Activated T-helper 1 cell treated with anti-CD3 and anti-CD28 coated beads, Interleukin-2, amount 50 U/mL, for 16 hours (primary cell): Measurements from ENCODE around the gene RIT2.

Source experiments
- DNase-seq, 2 donors: peaks; one replicate each; pipeline ENCODE4 v3.0.0-alpha.2; 2020; ENCODE audit warnings: low read depth in 1 of 2, low spot score in 1 of 2

RIT2 gene

DNA sequence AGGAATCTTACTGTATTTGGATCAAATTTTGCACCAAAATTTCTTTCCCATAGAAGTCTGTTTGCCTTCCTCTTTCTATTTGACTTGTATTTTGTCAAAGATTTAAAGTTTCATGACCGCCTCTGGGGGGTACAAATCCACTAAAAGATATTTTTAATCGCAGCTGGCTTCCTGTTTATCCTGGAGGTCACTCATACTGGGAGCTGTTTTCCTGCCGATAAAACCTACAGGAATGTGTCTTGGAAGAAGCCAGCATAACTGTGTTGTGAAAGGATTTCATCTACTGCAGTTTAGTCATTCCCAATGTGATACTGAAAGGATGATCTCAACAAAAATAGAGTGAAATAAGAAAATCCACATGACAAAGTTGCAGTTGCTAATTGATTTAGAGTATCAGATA, 184.0 kb downstream of the RIT2 start:
- no peak for DNase-seq

DNA sequence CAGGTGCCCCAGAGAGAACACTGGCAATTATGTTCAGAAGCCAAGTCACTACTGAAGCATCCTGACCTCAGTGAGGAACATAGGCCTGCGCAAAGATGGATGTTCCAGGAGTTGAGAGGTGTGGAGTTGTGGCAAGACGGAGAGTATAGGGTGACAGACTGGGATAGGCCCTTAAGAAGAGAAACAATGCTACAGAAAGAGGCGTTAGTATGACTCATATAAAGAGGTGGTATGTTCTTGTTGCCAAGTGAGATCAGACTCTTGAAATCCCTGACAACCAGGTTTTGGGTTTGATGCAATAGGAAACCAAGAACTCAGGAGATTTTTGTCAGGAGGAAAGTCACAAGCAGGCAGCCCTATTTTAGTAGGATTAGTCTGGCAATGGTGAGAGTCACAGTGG, 185.6 kb downstream of the RIT2 start:
- no peak for DNase-seq

DNA sequence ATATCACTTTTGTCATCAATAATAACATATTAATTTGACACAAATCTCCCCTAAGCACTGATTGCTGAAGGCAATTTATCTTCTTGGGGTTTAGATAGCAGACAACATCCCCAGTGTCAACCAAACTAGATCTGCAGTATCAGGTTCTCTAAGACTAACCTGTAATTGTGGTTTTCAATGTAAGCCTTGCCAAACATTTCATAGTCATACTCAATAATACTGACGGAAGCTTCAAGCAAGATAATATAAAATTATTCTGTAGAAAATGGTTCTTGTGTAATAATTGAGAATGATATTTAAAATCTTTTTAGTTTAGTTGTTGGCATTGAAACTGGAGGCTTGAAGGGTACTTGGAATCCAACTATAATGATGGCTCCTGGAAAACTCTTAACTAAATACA, 186.3 kb downstream of the RIT2 start:
- no peak for DNase-seq

DNA sequence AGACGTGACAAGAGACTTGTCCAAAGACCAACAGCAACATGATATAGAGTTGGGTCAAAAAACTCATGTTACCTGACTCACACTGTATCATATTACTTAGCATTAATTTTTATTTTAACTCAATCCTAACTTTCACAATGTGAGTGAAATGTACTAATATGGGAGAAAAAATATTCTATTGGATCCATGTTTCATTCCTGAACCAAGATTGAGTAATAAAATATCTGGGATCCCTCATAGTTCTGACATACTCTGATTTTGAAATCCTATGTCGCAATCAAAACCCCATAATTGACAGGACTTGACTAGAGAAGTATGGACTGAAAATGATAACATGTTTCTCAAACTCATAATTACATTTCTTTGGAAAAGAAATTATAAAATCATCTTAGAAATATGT, 190.4 kb downstream of the RIT2 start:
- DNase-seq: no peak

DNA sequence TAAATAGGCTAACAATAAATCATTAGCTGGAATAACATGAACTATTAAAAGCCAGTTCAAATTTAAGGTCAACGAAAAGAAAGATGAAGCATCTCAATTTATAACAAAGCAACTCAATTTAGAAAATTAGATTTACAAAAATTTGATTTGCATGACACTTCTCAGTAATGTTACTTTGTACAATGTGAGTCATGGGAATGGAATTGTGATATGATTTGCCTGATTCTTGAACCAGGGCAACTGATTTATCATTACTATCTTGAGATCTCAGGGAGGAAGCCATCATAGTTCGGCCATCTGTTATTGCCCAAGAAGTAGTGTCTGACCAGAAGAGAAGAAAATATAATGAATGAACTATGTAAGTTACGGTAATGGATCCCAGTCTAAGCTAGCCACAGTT, 193.1 kb downstream of the RIT2 start:
- no peak for DNase-seq

DNA sequence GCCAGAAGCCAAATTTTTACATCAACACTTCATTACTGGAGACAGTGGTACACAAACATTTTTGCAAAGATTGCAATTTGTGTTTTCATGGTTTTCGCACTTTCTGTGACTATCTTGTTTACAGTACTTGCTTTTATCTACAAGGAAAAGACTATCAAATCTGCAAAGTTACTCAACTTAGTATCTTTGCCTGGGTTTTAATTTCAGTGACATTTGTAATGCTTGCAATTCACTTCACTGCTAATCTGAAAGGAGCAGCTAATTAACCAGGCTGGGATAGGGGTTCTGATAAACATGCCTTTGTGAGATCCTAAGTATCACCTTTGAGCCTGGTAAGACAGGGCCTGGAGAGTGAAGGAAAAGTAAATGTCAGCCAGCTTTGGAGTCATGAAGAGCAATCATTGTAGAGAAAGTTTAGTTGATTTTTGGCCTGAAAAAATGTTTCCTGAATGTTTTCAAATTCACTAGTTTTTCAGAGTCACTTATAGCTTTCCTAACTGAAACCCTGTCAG, 194.2 kb downstream of the RIT2 start:
- no peak for DNase-seq

DNA sequence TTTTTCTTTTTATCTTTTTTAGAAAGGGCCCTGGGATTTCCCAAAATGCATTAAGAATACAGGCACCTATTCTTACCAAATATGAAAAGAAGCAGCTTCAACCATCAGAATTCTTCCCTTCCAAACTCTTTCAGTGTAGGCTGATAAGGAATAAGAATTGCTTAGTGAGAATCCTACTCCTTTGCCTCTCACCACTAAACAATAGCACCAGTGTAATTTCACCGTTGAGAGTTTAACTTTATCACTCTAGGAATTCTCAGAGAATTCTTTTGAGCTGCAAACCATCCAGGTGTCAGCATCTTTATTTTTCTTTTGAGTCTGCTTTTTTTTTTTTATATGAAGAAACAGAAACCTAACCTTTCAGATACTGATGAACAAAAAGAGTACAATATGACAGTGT, 194.9 kb downstream of the RIT2 start:
- DNase-seq: no peak

DNA sequence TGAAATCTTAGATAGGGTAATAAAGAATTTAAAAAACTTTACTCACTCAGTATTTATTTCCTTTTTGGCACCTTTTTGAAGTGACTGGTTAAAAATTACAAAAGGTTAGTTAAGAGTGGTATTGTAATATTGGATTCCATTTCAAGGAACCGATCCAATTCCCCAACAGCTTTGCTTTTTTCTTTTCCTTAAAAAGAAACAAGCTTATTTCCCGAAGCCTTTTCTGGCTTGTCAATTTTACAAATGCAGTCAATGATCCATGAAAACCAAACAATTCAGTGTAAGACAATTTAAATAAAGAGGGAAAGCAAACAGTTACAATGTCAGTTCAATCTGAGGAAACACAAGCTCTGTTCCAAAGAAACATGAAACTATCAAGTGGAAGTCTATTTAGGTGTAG, 200.2 kb downstream of the RIT2 start:
- DNase-seq: no peak

DNA sequence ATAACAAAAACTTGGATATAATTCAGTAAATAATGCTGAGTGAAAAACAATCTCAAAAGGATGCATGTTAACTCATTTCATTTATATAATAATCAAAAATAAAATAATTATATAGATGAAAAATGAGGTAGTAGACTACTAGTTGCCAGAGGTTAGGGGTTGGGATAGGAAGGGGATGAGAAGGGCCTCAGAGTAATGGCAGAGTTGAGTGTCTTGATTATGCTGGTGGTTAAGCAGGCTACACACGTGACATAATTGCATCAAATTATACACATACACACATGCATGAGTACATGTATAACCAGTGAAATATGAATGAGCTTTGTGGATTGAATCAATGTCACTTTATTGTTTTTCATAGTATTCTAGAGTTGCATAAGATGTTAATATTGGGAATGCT, 201.0 kb downstream of the RIT2 start:
- DNase-seq: no peak

DNA sequence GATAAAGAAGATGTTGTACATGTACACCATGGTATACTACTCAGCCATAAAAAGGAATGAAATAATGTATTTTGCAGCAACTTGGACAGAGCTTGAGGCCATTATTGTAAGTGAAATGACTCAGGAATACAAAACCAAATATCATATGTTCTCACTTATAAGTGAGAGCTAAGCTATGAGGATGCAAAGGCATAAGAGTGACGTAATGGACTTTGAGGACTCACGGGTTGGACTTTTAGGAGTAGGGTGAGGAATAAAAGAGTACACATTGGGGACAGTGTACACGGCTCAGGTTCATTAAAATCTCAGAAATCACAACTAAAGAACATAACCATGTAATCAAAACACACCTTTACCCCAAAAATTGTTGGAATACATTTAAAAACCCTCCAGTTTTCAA, 206.4 kb downstream of the RIT2 start:
- DNase-seq: no peak

DNA sequence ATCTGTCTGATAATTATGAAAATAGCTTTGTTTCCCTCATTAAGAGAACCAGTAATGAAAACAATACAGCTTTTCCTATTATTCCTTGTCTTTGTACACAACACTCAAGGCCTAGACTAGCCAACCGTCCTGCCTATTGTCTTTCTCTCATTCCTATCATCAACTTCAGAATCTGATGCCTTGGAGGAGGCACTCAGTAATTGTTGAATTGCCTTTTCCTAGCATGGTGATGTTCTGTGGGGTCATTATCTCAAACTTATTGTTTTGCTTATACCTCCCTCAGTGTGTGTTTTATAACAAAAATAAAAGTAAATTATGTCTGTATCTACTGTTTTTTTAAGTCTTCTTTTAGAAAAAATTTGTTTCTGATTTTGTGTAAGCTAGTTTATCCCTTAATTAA, 208.7 kb downstream of the RIT2 start:
- no peak for DNase-seq

DNA sequence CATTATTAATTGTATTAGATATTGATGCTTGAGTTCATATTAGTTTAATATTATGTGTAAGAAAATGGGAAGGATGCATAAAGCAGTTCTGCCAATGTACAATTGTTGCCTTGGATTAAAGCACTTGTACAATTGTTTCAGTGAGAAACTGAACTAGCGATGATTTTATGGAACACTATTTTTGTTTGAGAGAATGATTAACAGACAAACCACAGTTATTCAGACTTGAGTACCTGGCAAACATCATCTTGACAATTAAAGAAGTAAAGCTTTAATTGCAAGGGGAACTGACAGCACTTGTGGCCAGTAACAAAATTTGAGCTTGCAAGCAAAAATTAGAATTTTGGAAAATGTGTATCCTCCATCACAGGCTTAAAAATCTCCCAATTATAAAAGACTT, 214.3 kb downstream of the RIT2 start:
- DNase-seq: no peak

DNA sequence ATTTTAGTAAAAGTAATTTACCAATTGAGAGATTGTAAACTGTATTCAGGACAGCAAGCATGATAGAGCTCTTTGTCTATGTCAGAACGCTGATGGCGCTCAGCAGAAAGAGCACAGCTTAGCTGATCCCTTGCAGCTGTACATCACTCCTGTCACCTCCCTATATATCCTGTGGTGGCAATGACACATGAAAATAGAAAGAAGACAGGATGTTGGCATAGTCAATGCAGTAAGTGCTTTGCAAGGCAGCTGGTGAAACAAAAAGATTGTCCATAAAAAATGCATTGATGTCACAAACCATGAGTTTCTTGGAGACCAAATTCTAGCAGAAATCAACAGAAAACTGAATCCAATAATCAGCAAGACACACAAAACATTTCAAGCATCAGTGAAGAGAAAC, 221.5 kb downstream of the RIT2 start:
- no peak for DNase-seq

DNA sequence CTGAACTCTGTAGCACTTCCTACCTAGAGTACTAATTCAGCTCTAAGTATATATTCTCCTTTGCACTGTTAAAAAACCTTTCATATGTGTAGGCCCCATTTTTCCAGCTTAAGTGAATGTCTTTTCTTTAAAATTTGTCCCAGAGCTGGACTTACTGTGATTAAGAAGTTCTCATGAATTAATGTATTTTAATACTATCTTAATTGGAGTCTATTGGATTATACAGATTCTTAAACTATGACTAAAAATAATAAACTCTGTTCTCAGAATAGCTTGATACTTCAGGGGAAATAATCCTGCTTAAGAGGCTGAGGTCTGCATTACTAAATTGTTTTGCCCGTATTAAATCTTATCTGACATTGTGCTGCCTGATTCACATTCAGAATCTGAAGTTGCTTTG, 223.3 kb downstream of the RIT2 start:
- DNase-seq: no peak

DNA sequence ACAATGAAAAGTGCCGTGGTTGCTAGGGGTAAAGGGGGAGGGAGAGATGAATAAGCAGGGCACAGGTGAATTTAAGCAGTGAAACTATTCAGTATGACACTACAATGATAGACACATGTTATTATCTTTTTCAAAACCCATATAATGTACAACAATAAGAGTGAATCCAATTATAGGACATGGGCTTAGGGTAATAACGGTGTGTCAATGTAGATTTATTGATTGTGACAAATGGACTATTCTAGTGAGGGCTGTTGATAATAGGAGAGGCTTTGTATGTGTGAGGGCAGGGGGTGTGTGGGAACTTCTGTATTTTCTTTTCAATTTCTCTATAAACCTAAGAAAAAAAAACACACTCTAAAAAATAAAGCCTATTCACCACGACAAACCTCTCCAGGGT, 223.8 kb downstream of the RIT2 start:
- DNase-seq: no peak

DNA sequence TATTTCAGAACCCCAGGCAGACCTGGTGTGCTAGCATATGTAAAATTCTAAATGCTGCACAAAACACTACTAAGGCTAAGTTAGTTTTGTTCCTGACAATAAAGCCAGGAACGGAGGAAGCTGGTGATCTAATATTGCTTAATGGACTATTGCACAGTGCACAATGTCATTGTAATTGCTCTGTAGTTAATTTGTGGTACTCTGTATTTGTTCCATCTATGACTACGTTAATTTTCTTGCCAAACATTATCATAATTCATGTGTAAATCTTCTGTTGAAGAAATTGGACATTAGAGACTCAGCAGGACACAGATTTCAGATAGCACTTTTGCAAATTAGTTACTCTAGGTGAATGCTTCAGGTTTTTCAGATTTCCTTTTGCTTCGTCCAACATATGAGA, 232.3 kb downstream of the RIT2 start:
- DNase-seq: no peak

DNA sequence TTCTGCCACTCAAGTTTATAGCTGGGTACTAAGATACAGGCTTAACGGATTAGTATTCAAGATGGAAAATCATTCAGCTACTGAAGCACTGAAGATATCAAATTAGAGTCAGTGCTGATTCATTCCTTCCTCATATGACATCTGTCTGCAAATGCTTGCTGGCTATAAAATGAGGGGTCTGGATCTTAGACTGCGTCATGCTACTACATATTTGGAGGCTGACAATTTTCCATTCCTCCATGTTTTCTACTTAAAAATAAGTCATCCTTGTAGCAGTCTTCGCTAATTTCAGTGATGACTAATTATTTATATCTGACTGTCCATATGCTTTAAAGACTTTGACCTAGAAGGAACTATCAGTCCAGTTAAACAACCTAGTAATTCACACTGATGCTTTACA, 233.4 kb downstream of the RIT2 start:
- DNase-seq: no peak

DNA sequence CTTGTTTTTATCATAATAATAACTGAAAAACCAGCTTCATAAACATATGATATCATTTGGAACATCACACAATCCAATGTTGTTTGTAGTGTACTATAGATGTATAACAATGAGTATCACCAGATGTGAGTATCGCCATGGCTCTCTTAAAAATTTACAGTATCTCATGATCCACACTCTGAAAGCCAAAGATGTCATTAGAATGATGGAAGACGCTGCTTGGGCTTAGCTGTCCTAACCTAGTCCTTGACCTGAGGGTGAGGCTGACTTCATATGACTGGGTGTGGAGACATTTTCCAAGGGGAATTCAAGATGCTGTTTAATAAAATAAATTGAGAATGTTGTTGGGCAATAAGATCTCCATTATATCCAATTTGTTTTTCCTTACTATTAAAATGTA, 242.6 kb downstream of the RIT2 start:
- DNase-seq: no peak

DNA sequence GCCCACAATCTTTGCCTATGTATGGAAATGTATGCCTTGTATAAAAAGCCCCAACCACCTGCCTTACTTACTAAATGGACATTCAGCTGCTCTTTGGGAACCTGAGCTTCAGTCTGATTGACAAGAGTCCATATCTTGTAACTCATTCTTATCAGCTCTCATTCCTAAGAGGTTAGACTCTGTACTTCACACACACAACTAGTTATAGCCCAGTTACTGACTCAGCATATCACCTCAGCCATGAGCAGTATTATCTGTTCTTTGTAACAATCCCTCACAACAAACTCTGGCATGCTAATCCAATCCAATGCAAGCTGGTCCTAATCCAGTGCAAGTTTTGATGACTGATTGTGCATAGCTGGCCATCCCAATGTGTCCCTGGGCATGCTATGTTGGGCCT, 250.6 kb downstream of the RIT2 start:
- DNase-seq: no peak

DNA sequence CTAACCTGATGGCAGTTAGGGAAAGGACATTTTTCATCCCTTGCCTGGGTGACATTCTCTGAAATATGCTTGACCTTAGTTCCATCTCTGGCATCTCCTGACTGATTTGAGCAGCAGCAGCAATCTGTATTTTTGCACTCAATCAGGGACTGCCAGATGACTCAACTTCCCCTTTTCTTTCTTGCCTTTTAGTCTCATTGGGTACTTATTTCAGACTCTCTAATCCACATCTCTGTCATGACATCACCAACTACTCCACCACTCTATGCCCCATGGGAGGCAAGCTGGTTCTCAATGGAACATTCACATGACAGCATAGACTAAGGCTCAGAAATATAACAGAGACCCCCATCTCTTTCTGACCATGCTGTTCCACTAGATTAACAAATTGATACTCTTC, 254.2 kb downstream of the RIT2 start:
- DNase-seq: no peak

DNA sequence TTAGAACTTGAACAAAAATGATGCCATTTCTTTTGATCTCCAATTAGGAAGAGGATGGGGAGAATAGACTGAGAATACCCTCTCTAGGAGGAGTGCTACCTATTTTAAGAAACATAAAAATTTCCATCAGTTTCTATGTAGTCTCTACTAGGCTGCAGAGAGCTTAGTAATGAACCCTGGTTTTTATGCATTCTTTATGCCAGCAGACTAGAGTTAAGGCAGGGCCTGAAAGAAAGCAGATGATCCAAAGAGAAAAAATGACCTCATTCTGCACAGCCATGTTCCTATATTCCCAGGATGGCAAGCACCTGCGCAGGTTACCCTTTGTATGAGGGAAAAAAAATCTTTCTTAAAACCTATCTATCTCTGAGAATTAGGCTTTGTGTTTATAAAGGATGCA, 254.9 kb downstream of the RIT2 start:
- no peak for DNase-seq

DNA sequence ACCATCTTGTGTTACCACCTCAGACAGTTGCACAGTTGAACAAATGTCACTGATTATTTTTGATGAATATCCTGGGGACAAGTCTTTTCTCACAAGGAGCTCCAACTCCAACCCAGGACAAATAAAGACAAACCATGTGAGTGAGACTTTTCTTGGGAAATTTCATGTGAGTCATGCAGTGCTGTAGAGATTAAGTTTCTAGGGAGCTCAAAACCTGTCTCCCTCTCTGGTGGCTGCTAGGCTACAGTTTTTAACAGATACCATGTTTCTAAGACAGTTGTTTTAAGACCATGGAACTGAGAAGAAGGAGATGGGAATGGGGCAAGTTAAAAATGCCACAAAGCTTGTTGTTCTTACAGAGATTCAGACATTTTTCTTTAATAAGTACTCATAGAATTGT, 255.5 kb downstream of the RIT2 start:
- no peak for DNase-seq

DNA sequence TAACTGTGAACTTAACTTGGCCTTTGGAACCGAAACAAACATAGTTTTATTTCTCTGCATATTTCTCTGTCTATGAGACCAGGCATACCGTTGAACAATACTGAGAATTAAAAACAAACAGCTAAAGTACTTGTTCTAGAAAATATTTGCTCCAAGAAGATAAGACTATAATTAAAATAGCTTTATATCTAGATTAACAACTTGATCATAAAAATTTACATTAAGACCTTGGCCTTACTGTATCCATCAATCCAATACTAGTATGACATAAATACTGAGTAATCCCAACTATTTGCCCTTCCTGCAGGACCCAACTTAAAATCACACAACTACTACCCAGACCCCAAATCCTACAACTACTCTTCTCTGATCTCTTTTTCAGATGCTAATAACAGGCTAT, 260.9 kb downstream of the RIT2 start:
- DNase-seq: no peak
